Mesothelial cell of epicardium (in vitro differentiated cells): ENCODE results near the gene ARL5A. TPM values are rescaled to one million over a fixed set of nuclear protein-coding genes. Genes with fewer than 3 reads are reported as not detected.
"Not testable (repeated sequence)": the region's sequence is repeated elsewhere in the genome, so short reads cannot be mapped to it uniquely, and the experiment has no call there.

Experiments used
- DNase-seq, 2 experiments: peaks; one replicate each; pipeline ENCODE4 v3.0.0; 2021; ENCODE audit warnings: low spot score in 2 of 2; ENCODE audit not compliant: unreplicated experiment in 2 of 2
- H3K27ac Mint-ChIP-seq: 2 replicates; pipeline ENCODE4 v1.8.0; 2021; ENCODE audit warnings: mixed read lengths
- H3K27me3 Mint-ChIP-seq: 2 replicates; pipeline ENCODE4 v1.8.0; 2021; ENCODE audit warnings: low read depth, mixed read lengths
- H3K36me3 Mint-ChIP-seq: 2 replicates; pipeline ENCODE4 v1.8.0; 2021; ENCODE audit warnings: mixed read lengths
- H3K4me1 Mint-ChIP-seq: 2 replicates; pipeline ENCODE4 v1.8.0; 2021; ENCODE audit warnings: mixed read lengths
- H3K4me3 Mint-ChIP-seq: 2 replicates; pipeline ENCODE4 v1.8.0; 2021; ENCODE audit warnings: mild to moderate bottlenecking, moderate library complexity, mixed read lengths
- H3K9me3 Mint-ChIP-seq: 2 replicates; pipeline ENCODE4 v1.8.0; 2021; ENCODE audit warnings: mixed read lengths
- CTCF ChIP-seq: fragments of 200-600 bp; sonication (generic); IDR thresholded peaks from one replicate; pipeline ENCODE4 v1.5.0; 2021; ENCODE audit warnings: antibody characterized with exemption; ENCODE audit not compliant: unreplicated experiment
- total RNA-seq: library from RNA; stranded (reverse); gene quantifications from 3 replicates; pipeline ENCODE4 v1.2.1, GENCODE V29; 2021

Gene ARL5A
- total RNA-seq, 1 donor from 2014 or later, result 62.2 TPM

- no peak for DNase-seq
- H3K27me3 Mint-ChIP-seq, result no peaks in the 10 kb centered on the region
- TF ChIP-seq CTCF, result no peak
- H3K9me3 Mint-ChIP-seq, result no peaks in the 10 kb centered on the region
- no peak overlapping the region for H3K4me3 Mint-ChIP-seq
- no peak overlapping the region for H3K27ac Mint-ChIP-seq
- H3K36me3 Mint-ChIP-seq, result peaks cover 15% of the 10 kb centered on the region
- no peaks in the 10 kb centered on the region for H3K4me1 Mint-ChIP-seq
Observed at GRCh38 chr2:151805343-151805742, 22.9 kb downstream of the ARL5A start.

GRCh38 chr2:151803811-151804210 lies 24.4 kb downstream of the ARL5A start:
- no peaks in the 10 kb centered on the region for H3K27me3 Mint-ChIP-seq
- H3K9me3 Mint-ChIP-seq, result no peaks in the 10 kb centered on the region
- peaks cover 15% of the 10 kb centered on the region for H3K36me3 Mint-ChIP-seq
- H3K4me1 Mint-ChIP-seq, result no peaks in the 10 kb centered on the region
- no peak overlapping the region for H3K4me3 Mint-ChIP-seq
- no peak overlapping the region for H3K27ac Mint-ChIP-seq
- DNase-seq, result no peak
- TF ChIP-seq CTCF, result no peak

- no peaks in the 10 kb centered on the region for H3K9me3 Mint-ChIP-seq
- peaks cover 15% of the 10 kb centered on the region for H3K36me3 Mint-ChIP-seq
- H3K4me3 Mint-ChIP-seq, result no peak overlapping the region
- no peak for TF ChIP-seq CTCF
- peaks cover 4% of the 10 kb centered on the region for H3K4me1 Mint-ChIP-seq
- no peak for DNase-seq
- H3K27ac Mint-ChIP-seq, result no peak overlapping the region
- H3K27me3 Mint-ChIP-seq, result no peaks in the 10 kb centered on the region
Observed at GRCh38 chr2:151802315-151802714, 25.9 kb downstream of the ARL5A start.

- Mint-ChIP-seq H3K4me3 (no peak overlapping the region), H3K27me3 (no peaks in the 10 kb centered on the region), H3K9me3 (no peaks in the 10 kb centered on the region), H3K27ac (no peak overlapping the region), H3K4me1 (peaks cover 15% of the 10 kb centered on the region), H3K36me3 (peaks cover 15% of the 10 kb centered on the region)
- no peak for DNase-seq
- TF ChIP-seq CTCF, result no peak
Observed at GRCh38 chr2:151799886-151800292, 28.3 kb downstream of the ARL5A start.

- peak overlapping the region; percentile 9 for H3K27ac Mint-ChIP-seq
- no peak for DNase-seq
- TF ChIP-seq CTCF, result no peak
Observed at GRCh38 chr2:151796774-151797173, 31.4 kb downstream of the ARL5A start.

GRCh38 chr2:151795646-151796240 lies 32.5 kb downstream of the ARL5A start:
- Mint-ChIP-seq H3K4me3 (no peak overlapping the region), H3K9me3 (peaks cover 5% of the 10 kb centered on the region), H3K36me3 (peaks cover 19% of the 10 kb centered on the region), H3K27ac (peak overlapping the region; percentile 50), H3K27me3 (no peaks in the 10 kb centered on the region), H3K4me1 (peaks cover 15% of the 10 kb centered on the region)
- no peak for TF ChIP-seq CTCF
- DNase-seq, result no peak

More at GRCh38 chr2:151796774-151797173, 31.4 kb downstream of the ARL5A start:
- H3K9me3 Mint-ChIP-seq, result peaks cover under 1% of the 10 kb centered on the region
- peaks cover 15% of the 10 kb centered on the region for H3K4me1 Mint-ChIP-seq
- H3K27me3 Mint-ChIP-seq, result no peaks in the 10 kb centered on the region
- H3K36me3 Mint-ChIP-seq, result peaks cover 10% of the 10 kb centered on the region
- H3K4me3 Mint-ChIP-seq, result no peak overlapping the region

- Mint-ChIP-seq H3K36me3 (peaks cover 21% of the 10 kb centered on the region), H3K4me1 (peaks cover 15% of the 10 kb centered on the region)
- H3K27ac Mint-ChIP-seq, DNase-seq, H3K27me3 Mint-ChIP-seq, H3K9me3 Mint-ChIP-seq, H3K4me3 Mint-ChIP-seq: not testable (repeated sequence)
Observed at GRCh38 chr2:151794422-151794821, 33.8 kb downstream of the ARL5A start.
